ENCODE measurements around the gene DBT.
A peak's percentile ranks its signal among the peaks of the same experiment; 100 is the strongest.

DBT gene

GRCh38 chr1:100290291-100290690, 40.7 kb upstream of the DBT start:
- TF ChIP-seq ZNF70 (CRISPR knock-in tag; IDR thresholded peaks at IDR 0.05) (no peak), TSHZ2 (CRISPR knock-in tag; IDR thresholded peaks at IDR 0.05) (no peak), ZNF565 (CRISPR knock-in tag; conservative IDR thresholded peaks at IDR 0.05; ENCODE audit: low read depth) (no peak), ARNTL (CRISPR knock-in tag; IDR thresholded peaks at IDR 0.05; ENCODE audit: borderline replicate concordance, low read depth) (no peak), OSR1 (CRISPR knock-in tag; IDR thresholded peaks at IDR 0.05) (no peak), ZFP30 (CRISPR knock-in tag; IDR thresholded peaks at IDR 0.05) (no peak), TCF4 (CRISPR knock-in tag; IDR thresholded peaks at IDR 0.05; ENCODE audit: borderline replicate concordance) (no peak), ZFP3 (CRISPR knock-in tag; IDR thresholded peaks at IDR 0.05) (no peak), ZC3H10 (CRISPR knock-in tag; IDR thresholded peaks at IDR 0.05) (no peak), BACH2 (CRISPR knock-in tag; IDR thresholded peaks at IDR 0.05; ENCODE audit: borderline replicate concordance) (no peak)
- ATAC-seq: 0 out of 3 replicates have a peak, but pooled peaks have one; percentile 16

- ATAC-seq: no peak
- no peak for TF ChIP-seq TSHZ2 (CRISPR knock-in tag; IDR thresholded peaks at IDR 0.05)
- no peak for TF ChIP-seq PATZ1 (CRISPR knock-in tag; IDR thresholded peaks at IDR 0.05; ENCODE audit: borderline replicate concordance)
- TF ChIP-seq OSR1 (CRISPR knock-in tag; IDR thresholded peaks at IDR 0.05): no peak
- TF ChIP-seq ZFP3 (CRISPR knock-in tag; IDR thresholded peaks at IDR 0.05): no peak
- TF ChIP-seq ZC3H10 (CRISPR knock-in tag; IDR thresholded peaks at IDR 0.05): no peak
- TF ChIP-seq GLIS3 (CRISPR knock-in tag; IDR thresholded peaks at IDR 0.05): no peak
- no peak for TF ChIP-seq ZNF8 (CRISPR knock-in tag; IDR thresholded peaks at IDR 0.05)
- no peak for TF ChIP-seq TOX (CRISPR knock-in tag; IDR thresholded peaks at IDR 0.05; ENCODE audit: borderline replicate concordance)
- no peak for TF ChIP-seq ZNF565 (CRISPR knock-in tag; conservative IDR thresholded peaks at IDR 0.05; ENCODE audit: low read depth)
- TF ChIP-seq PPARA (CRISPR knock-in tag; IDR thresholded peaks at IDR 0.05; ENCODE audit: borderline replicate concordance): no peak
- no peak for TF ChIP-seq ZNF70 (CRISPR knock-in tag; IDR thresholded peaks at IDR 0.05)
- no peak for TF ChIP-seq ISL1 (CRISPR knock-in tag; IDR thresholded peaks at IDR 0.05)
- TF ChIP-seq POU6F1 (CRISPR knock-in tag; IDR thresholded peaks at IDR 0.05; ENCODE audit: borderline replicate concordance, low read depth): no peak
- TF ChIP-seq TCF4 (CRISPR knock-in tag; IDR thresholded peaks at IDR 0.05; ENCODE audit: borderline replicate concordance): no peak
- TF ChIP-seq SNAI2 (CRISPR knock-in tag; IDR thresholded peaks at IDR 0.05): no peak
- TF ChIP-seq CSDC2 (CRISPR knock-in tag; IDR thresholded peaks at IDR 0.05): no peak
- no peak for TF ChIP-seq ZFP30 (CRISPR knock-in tag; IDR thresholded peaks at IDR 0.05)
Observed at GRCh38 chr1:100287162-100287561, 37.5 kb upstream of the DBT start.

- no peak for TF ChIP-seq CSDC2 (CRISPR knock-in tag; IDR thresholded peaks at IDR 0.05)
- no peak for TF ChIP-seq POU6F1 (CRISPR knock-in tag; IDR thresholded peaks at IDR 0.05; ENCODE audit: borderline replicate concordance, low read depth)
- TF ChIP-seq SNAI2 (CRISPR knock-in tag; IDR thresholded peaks at IDR 0.05): no peak
- TF ChIP-seq ZFP30 (CRISPR knock-in tag; IDR thresholded peaks at IDR 0.05): no peak
- TF ChIP-seq PATZ1 (CRISPR knock-in tag; IDR thresholded peaks at IDR 0.05; ENCODE audit: borderline replicate concordance): no peak
- TF ChIP-seq PPARA (CRISPR knock-in tag; IDR thresholded peaks at IDR 0.05; ENCODE audit: borderline replicate concordance): no peak
- no peak for TF ChIP-seq ZNF70 (CRISPR knock-in tag; IDR thresholded peaks at IDR 0.05)
- TF ChIP-seq OSR1 (CRISPR knock-in tag; IDR thresholded peaks at IDR 0.05): no peak
- TF ChIP-seq TOX (CRISPR knock-in tag; IDR thresholded peaks at IDR 0.05; ENCODE audit: borderline replicate concordance): no peak
- no peak for ATAC-seq
Observed at GRCh38 chr1:100284591-100284990, 35.0 kb upstream of the DBT start.

Data from SK-N-SH treated with all-trans-retinoic acid at 6 μM for 48 hours (cell line).